ENCODE data around the gene PFDN4. TPM values are rescaled to one million over a fixed set of nuclear protein-coding genes. Genes with fewer than 3 reads are reported as not detected.

The PFDN4 gene
- total RNA-seq, 2 donors from 2014 or later = 72.7 to 89.8 TPM

DNA sequence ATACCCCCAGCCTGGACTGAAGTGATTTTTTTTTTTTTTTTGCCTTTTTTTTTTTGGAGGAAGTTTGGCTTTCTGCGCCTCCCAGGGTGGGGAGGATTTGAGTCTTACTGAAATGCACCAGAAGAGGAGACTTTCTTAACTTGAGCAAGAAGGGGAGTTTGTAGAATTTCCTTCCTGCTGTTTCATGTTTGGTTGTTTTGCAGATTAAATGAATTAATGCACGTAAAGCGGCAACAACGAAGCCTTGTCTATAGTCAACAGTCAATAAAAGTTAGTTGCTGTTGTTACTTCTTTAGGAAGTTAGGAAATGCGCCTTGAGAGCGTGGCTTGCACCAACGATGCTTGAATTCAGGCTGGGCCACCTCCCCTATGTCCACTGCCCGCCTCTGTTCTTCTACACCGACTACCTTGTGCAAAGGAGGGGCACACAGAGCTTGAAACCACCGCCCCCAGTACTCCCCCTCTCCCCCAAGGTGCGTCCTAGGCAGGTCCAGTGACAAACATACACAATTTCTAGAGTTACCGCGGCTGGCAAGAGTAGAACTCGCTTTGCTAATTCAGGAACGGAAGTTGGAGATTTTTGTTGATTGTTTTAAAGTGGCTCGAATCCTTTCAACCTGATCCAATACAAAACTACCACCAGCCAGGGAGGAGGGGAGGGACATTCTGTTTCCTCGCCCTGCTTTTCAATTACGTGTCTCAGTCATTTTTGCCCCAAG, 33.3 kb upstream of the PFDN4 start:
- H3K4me3 ChIP-seq (ENCODE audit: low read length) = peak overlapping the region; percentile 74
- no peak overlapping the region for H3K27ac ChIP-seq (ENCODE audit: low read depth, low read length)
- no peaks in the 10 kb centered on the region for H3K36me3 ChIP-seq (ENCODE audit: control insufficient read depth, insufficient read depth, low read length)
- WGBS, 2 experiments (ENCODE audit: insufficient coverage in 1 of 2, insufficient read length in 1 of 2) = 7% methylated on average over 7 to 17 of the region's 18 CpGs
- H3K9me3 ChIP-seq (ENCODE audit: control insufficient read depth, low read length) = no peaks in the 10 kb centered on the region
- H3K4me1 ChIP-seq (ENCODE audit: control insufficient read depth, insufficient read depth, low read length) = peaks cover 3% of the 10 kb centered on the region
- TF ChIP-seq, protein P1, sequence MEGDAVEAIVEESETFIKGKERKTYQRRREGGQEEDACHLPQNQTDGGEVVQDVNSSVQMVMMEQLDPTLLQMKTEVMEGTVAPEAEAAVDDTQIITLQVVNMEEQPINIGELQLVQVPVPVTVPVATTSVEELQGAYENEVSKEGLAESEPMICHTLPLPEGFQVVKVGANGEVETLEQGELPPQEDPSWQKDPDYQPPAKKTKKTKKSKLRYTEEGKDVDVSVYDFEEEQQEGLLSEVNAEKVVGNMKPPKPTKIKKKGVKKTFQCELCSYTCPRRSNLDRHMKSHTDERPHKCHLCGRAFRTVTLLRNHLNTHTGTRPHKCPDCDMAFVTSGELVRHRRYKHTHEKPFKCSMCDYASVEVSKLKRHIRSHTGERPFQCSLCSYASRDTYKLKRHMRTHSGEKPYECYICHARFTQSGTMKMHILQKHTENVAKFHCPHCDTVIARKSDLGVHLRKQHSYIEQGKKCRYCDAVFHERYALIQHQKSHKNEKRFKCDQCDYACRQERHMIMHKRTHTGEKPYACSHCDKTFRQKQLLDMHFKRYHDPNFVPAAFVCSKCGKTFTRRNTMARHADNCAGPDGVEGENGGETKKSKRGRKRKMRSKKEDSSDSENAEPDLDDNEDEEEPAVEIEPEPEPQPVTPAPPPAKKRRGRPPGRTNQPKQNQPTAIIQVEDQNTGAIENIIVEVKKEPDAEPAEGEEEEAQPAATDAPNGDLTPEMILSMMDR (conservative IDR thresholded peaks at IDR 0.05) = no peak
- H3K27me3 ChIP-seq (ENCODE audit: control insufficient read depth, insufficient read depth, low read length, poor library complexity, severe bottlenecking) = peaks cover 74% of the 10 kb centered on the region
- Mint-ChIP-seq H3K27me3 (ENCODE audit: insufficient read depth) (peaks cover 66% of the 10 kb centered on the region), H3K36me3 (ENCODE audit: low read depth) (no peaks in the 10 kb centered on the region), H3K4me1 (peaks cover 11% of the 10 kb centered on the region), H3K9me3 (no peaks in the 10 kb centered on the region), H3K27ac (no peak overlapping the region), H3K4me3 (peak overlapping the region; percentile 55)
- peak; percentile 52 for DNase-seq
- H3K9ac ChIP-seq (ENCODE audit: extremely low read depth, low read length, poor library complexity, severe bottlenecking) = no peak overlapping the region

DNA sequence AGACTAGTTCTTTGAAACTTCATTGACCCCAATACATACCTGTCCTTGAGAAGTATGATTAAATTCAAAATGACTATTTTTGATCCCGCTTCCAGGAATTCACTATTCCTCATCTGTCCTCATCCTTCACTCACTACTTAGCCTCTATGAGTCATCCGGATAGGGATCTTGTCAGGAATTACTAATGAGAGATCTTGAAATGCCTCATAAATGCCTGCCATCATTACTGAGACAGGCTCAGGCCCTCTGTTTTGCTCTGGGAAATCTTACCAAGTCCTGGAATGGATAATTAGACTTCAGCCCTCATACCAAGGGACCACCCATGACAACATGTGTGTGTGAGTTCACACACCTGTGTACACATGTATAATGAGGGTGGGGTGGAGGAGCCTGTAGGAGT, 31.3 kb upstream of the PFDN4 start:
- Histone ChIP-seq H3K27ac (ENCODE audit: low read depth, low read length) (no peak overlapping the region), H3K9ac (ENCODE audit: extremely low read depth, low read length, poor library complexity, severe bottlenecking) (no peak overlapping the region), H3K4me3 (ENCODE audit: low read length) (no peak overlapping the region), H3K4me1 (ENCODE audit: control insufficient read depth, insufficient read depth, low read length) (peaks cover 3% of the 10 kb centered on the region), H3K27me3 (ENCODE audit: control insufficient read depth, insufficient read depth, low read length, poor library complexity, severe bottlenecking) (peaks cover 55% of the 10 kb centered on the region), H3K36me3 (ENCODE audit: control insufficient read depth, insufficient read depth, low read length) (no peaks in the 10 kb centered on the region), H3K9me3 (ENCODE audit: control insufficient read depth, low read length) (no peaks in the 10 kb centered on the region)
- peaks cover 51% of the 10 kb centered on the region for H3K27me3 Mint-ChIP-seq (ENCODE audit: insufficient read depth)
- WGBS, 2 experiments (ENCODE audit: insufficient coverage in 1 of 2, insufficient read length in 1 of 2) = 80 to 87% methylated on average over 1 to 2 of the region's 2 CpGs
- peaks cover 8% of the 10 kb centered on the region for H3K4me1 Mint-ChIP-seq
- DNase-seq = no peak
- TF ChIP-seq, protein P1 (conservative IDR thresholded peaks at IDR 0.05) = no peak
- H3K9me3 Mint-ChIP-seq = no peaks in the 10 kb centered on the region
- H3K36me3 Mint-ChIP-seq (ENCODE audit: low read depth) = no peaks in the 10 kb centered on the region
- no peak overlapping the region for H3K27ac Mint-ChIP-seq
- no peak overlapping the region for H3K4me3 Mint-ChIP-seq

DNA sequence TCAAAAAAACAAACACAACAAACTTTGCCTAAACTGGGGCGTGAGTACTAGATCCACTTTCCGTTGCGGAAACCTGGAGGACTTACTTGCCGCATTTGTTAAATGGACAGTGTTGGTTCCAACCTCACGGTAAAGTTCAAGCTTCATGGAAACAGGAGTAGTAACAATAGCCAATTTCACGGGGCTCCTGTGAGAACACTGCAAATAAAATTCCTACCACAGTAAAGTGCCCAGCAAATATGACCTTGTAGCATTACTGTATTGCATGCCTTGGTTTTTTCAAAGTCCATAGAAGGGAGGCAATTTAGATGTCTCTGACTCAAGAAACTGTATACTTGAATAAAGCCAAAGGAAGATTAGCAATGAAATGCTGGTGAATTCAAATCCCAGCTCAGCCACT, 30.5 kb upstream of the PFDN4 start:
- TF ChIP-seq, protein P1 (conservative IDR thresholded peaks at IDR 0.05) = no peak
- Histone ChIP-seq H3K4me1 (ENCODE audit: control insufficient read depth, insufficient read depth, low read length) (peaks cover 3% of the 10 kb centered on the region), H3K9me3 (ENCODE audit: control insufficient read depth, low read length) (no peaks in the 10 kb centered on the region), H3K27ac (ENCODE audit: low read depth, low read length) (no peak overlapping the region), H3K4me3 (ENCODE audit: low read length) (no peak overlapping the region), H3K36me3 (ENCODE audit: control insufficient read depth, insufficient read depth, low read length) (no peaks in the 10 kb centered on the region), H3K9ac (ENCODE audit: extremely low read depth, low read length, poor library complexity, severe bottlenecking) (no peak overlapping the region), H3K27me3 (ENCODE audit: control insufficient read depth, insufficient read depth, low read length, poor library complexity, severe bottlenecking) (peaks cover 47% of the 10 kb centered on the region)
- Mint-ChIP-seq H3K4me3 (no peak overlapping the region), H3K27ac (no peak overlapping the region), H3K9me3 (no peaks in the 10 kb centered on the region), H3K4me1 (peaks cover 8% of the 10 kb centered on the region), H3K27me3 (ENCODE audit: insufficient read depth) (peaks cover 43% of the 10 kb centered on the region), H3K36me3 (ENCODE audit: low read depth) (no peaks in the 10 kb centered on the region)
- 77 to 87% methylated on average over 6 of the region's 6 CpGs for WGBS, 2 experiments (ENCODE audit: insufficient coverage in 1 of 2, insufficient read length in 1 of 2)
- no peak for DNase-seq
